ENCODE measurements around the gene FSTL5.

GRCh38 chr4:162151850-162152249 lies 11.9 kb downstream of the FSTL5 start:
- TF ChIP-seq REST (IDR thresholded peaks at IDR 0.05; ENCODE audit: insufficient read depth in 1 of 2, low read depth in 2 of 2, low read length in 2 of 2), result no peak
- no peak for TF ChIP-seq TAF1 (IDR thresholded peaks at IDR 0.05; ENCODE audit: borderline replicate concordance, insufficient read depth, low read length)
- TF ChIP-seq POLR2AphosphoS5 (IDR thresholded peaks at IDR 0.05; ENCODE audit: low read depth, low read length), result no peak
- no peak for TF ChIP-seq SIN3A (IDR thresholded peaks at IDR 0.05; ENCODE audit: borderline replicate concordance, insufficient read depth, low read length)
